OCI-LY1 (cell line): ENCODE results near the gene AKTIP.

Experiments
- CTCF ChIP-seq: fragments of 200-600 bp; sonication (generic), shearing (Covaris generic); IDR thresholded peaks from 2 replicates; pipeline ENCODE4 v1.5.1; 2017; ENCODE audit warnings: mild to moderate bottlenecking, antibody characterized with exemption, low read length, moderate library complexity, mixed read lengths
- EZH2 ChIP-seq: fragments of 200-600 bp; sonication (generic), shearing (Covaris generic); IDR thresholded peaks from 2 replicates; pipeline ENCODE4 v1.8.0; 2017; ENCODE audit warnings: borderline replicate concordance, mixed run types, mild to moderate bottlenecking, antibody characterized with exemption, low read length, moderate library complexity, mixed read lengths

- no peak for TF ChIP-seq EZH2
- no peak for TF ChIP-seq CTCF
Measured at GRCh38 chr16:53494636-53495035, 8.4 kb downstream of the AKTIP start.
